Breast epithelium (tissue), 4 donors: ENCODE data around the gene IFT27. TPM values are rescaled to one million over a fixed set of nuclear protein-coding genes. Genes with fewer than 3 reads are reported as not detected.

ENCODE experiments used
- DNase-seq, 2 donors: peaks; one replicate each; pipeline ENCODE4 v3.0.0-alpha.2; 2019; ENCODE audit warnings: low spot score in 2 of 2
- H3K27ac ChIP-seq, 2 donors: fragments of 200-600 bp; sonication (generic) in 1 of 2; one replicate each; pipeline ENCODE4 v1.5.1; 2016 to 2019; ENCODE audit warnings: mild to moderate bottlenecking in 1 of 2
- H3K27me3 ChIP-seq, 2 donors: fragments of 200-600 bp; sonication (generic) in 1 of 2; one replicate each; pipeline versions ENCODE4 v1.5.1 to v1.6.0; 2017 to 2019; ENCODE audit warnings: control low read depth in 1 of 2, mild to moderate bottlenecking in 1 of 2
- H3K36me3 ChIP-seq: fragments of 200-600 bp; one replicate; pipeline ENCODE4 v1.5.1; 2019
- H3K4me1 ChIP-seq, 2 donors: fragments of 200-600 bp; sonication (generic); one replicate each; pipeline ENCODE4 v1.5.1; 2016 to 2019; ENCODE audit warnings: control low read depth in 1 of 2
- H3K4me3 ChIP-seq, 3 donors: fragments of 200-600 bp; sonication (generic); 1 replicate in 2 of 3; 2 replicates in 1 of 3; pipeline ENCODE4 v1.5.1; 2016 to 2019; ENCODE audit warnings: mild to moderate bottlenecking in 3 of 3, moderate library complexity in 2 of 3
- H3K9me3 ChIP-seq, 2 donors: fragments of 200-600 bp; sonication (generic) in 1 of 2; one replicate each; pipeline ENCODE4 v1.5.1; 2016 to 2019; ENCODE audit warnings: control low read depth in 1 of 2
- CTCF ChIP-seq, 3 donors: fragments of 450-650 bp; IDR thresholded peaks; one replicate each; pipeline ENCODE4 v1.5.1; 2016 to 2017; ENCODE audit warnings: antibody characterized with exemption in 3 of 3, mild to moderate bottlenecking in 3 of 3, moderate library complexity in 3 of 3
- POLR2A ChIP-seq: fragments of 450-650 bp; IDR thresholded peaks from one replicate; pipeline ENCODE4 v1.6.1; 2016; ENCODE audit warnings: antibody characterized with exemption, mild to moderate bottlenecking, moderate library complexity
- POLR2AphosphoS5 ChIP-seq, 3 donors: sonication (generic); formaldehyde crosslinking; IDR thresholded peaks; one replicate each; pipeline ENCODE4 v1.6.1; 2017; ENCODE audit warnings: antibody characterized with exemption in 3 of 3
- intact Hi-C: fragments of 100-400 bp; cut with DNase I; formaldehyde crosslinking; loops from one replicate; pipeline ENCODE4 v1.15.1; 2023; ENCODE audit warnings: low total_unique reads
- total RNA-seq, 3 donors: library from RNA; depleted of rRNA; stranded (reverse); fragments of >200 nt; gene quantifications; one replicate each; pipeline ENCODE4 v1.1.0, GENCODE V29; 2016

IFT27 gene
- total RNA-seq, result 10 to 100 TPM; 19.0 to 23.7 (median 20.6) TPM

GRCh38 chr22:36775964-36776669 is at the start of gene IFT27:
TSS of gene IFT27 (minus strand) at chr22:36776119. CDS start at chr22:36775707, 412 bp downstream.
- peak; percentile 97 to 99 for DNase-seq
- Histone ChIP-seq H3K27ac (peak within 1 kb of the TSS; percentile 87 to 94), H3K27me3 (no peaks in the 10 kb centered on the region), H3K36me3 (no peaks in the 10 kb centered on the region), H3K4me1 (peaks cover 0 to 6% of the 10 kb centered on the region in 2 donors), H3K4me3 (peak within 1 kb of the TSS; percentile 91 to 98 (median 93)), H3K9me3 (no peaks in the 10 kb centered on the region)
- TF ChIP-seq POLR2AphosphoS5 (IDR thresholded peaks at IDR 0.05) (peak in 2 of 3 donors; percentile 30 to 67), POLR2A (no peak)
- intact Hi-C loops, result no loop called here

GRCh38 chr22:36824655-36825054 is 48.7 kb upstream of the IFT27 start:
- H3K36me3 ChIP-seq, result no peaks in the 10 kb centered on the region
- peaks cover 0 to 22% of the 10 kb centered on the region in 2 donors for H3K27me3 ChIP-seq
- no peak for TF ChIP-seq CTCF (IDR thresholded peaks at IDR 0.05)
- no peak for TF ChIP-seq POLR2AphosphoS5 (IDR thresholded peaks at IDR 0.05)
- no peak for TF ChIP-seq POLR2A
- DNase-seq, result no peak
- intact Hi-C loops, result no loop called here
- H3K9me3 ChIP-seq, result no peaks in the 10 kb centered on the region
- no peak overlapping the region for H3K4me3 ChIP-seq
- no peaks in the 10 kb centered on the region for H3K4me1 ChIP-seq
- H3K27ac ChIP-seq, result no peak overlapping the region

GRCh38 chr22:36823186-36823839 is 47.4 kb upstream of the IFT27 start:
- Histone ChIP-seq H3K9me3 (no peaks in the 10 kb centered on the region), H3K27me3 (peaks cover 0 to 35% of the 10 kb centered on the region in 2 donors), H3K4me3 (no peak overlapping the region), H3K4me1 (no peaks in the 10 kb centered on the region), H3K36me3 (no peaks in the 10 kb centered on the region), H3K27ac (no peak overlapping the region)
- intact Hi-C loops, result no loop called here
- TF ChIP-seq CTCF (IDR thresholded peaks at IDR 0.05) (no peak), POLR2AphosphoS5 (IDR thresholded peaks at IDR 0.05) (no peak), POLR2A (no peak)
- no peak for DNase-seq

DNA sequence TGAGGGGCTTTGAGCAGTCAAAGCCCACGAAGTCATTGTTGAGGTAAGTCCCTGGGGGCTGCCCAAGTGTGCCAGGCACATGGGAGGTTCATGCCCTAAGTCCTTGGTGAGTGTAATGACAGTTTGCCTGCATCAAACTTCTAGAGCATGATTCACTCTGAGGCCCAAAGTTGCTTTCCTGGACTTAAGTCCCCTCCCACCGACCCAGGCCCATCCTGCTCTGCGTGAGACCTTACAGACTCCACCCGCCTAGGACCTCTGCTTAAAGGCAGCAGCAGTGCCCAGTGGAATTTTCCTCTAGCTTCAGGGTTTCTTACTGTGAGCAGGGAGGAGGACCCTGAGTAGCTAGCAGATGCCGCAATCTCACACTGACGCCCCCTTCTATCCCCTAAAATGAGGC is 46.7 kb upstream of the IFT27 start:
- Histone ChIP-seq H3K27me3 (peaks cover 0 to 43% of the 10 kb centered on the region in 2 donors), H3K36me3 (no peaks in the 10 kb centered on the region), H3K4me1 (no peaks in the 10 kb centered on the region), H3K4me3 (no peak overlapping the region), H3K27ac (no peak overlapping the region), H3K9me3 (no peaks in the 10 kb centered on the region)
- no peak for TF ChIP-seq POLR2AphosphoS5 (IDR thresholded peaks at IDR 0.05)
- no peak for TF ChIP-seq POLR2A
- TF ChIP-seq CTCF (IDR thresholded peaks at IDR 0.05), result no peak
- DNase-seq, result no peak
- intact Hi-C loops, result no loop called here

GRCh38 chr22:36819112-36819511 is 43.2 kb upstream of the IFT27 start:
- intact Hi-C loops, result no loop called here
- Histone ChIP-seq H3K36me3 (no peaks in the 10 kb centered on the region), H3K27ac (no peak overlapping the region), H3K4me3 (no peak overlapping the region), H3K9me3 (no peaks in the 10 kb centered on the region), H3K27me3 (peaks cover 0 to 74% of the 10 kb centered on the region in 2 donors), H3K4me1 (peaks cover 4 to 9% of the 10 kb centered on the region in 2 donors)
- TF ChIP-seq POLR2A (no peak), CTCF (IDR thresholded peaks at IDR 0.05) (no peak), POLR2AphosphoS5 (IDR thresholded peaks at IDR 0.05) (no peak)
- no peak for DNase-seq
